Fibroblast of gingiva (primary cell): ENCODE results near the gene FRG1.
"Not testable (repeated sequence)": the region's sequence is repeated elsewhere in the genome, so short reads cannot be mapped to it uniquely, and the experiment has no call there.

ENCODE experiments used
- DNase-seq: peaks from one replicate; pipeline ENCODE4 v3.0.0-alpha.2; 2011; ENCODE audit warnings: low read depth

Gene FRG1

DNA sequence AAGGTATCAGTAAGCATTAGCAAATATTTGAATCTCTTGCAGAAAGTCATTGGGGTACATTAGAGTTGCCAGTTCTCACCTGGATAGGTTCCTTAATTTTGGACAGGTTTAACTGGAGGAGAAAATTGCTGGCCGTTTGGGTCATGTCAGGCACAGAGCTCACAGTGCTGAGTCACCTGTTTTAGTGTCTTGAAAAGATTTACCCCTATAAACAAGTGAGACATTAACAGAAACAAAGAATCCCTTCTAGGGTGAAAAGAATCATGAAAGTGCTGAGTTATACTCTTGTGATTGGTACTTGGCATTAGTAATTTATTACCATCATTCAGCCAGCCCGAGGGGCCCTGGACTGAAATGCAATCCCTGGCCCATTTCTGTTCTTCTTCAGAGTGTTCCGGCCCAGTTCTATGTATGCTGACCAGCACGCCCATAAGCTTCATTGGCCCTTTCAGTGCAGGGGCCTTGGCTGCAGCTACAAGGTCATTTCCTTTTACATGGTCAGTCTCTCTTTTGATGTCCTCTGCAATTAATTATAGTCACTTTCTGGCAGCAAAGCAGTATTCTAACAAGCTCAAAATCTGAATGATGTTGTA lies 45.1 kb downstream of the FRG1 start:
- not testable (repeated sequence) for DNase-seq

GRCh38 chr4:189988877-189989431 lies 48.3 kb downstream of the FRG1 start:
- no peak for DNase-seq

DNA sequence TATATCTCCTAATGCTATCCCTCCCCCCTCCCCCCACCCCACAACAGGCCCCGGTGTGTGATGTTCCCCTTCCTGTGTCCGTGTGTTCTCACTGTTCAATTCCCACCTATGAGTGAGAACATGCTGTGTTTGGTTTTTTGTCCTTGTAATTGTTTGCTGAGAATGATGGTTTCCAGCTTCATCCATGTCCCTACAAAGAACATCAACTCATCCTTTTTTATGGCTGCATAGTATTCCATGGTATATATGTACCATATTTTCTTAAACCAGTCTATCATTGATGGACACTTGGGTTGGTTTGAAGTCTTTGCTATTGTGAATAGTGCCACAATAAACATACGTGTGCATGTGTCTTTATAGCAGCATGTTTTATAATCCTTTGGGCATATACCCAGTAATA lies 49.3 kb downstream of the FRG1 start:
- DNase-seq = not testable (repeated sequence)
